Left colon (tissue), 2 donors: Measurements from ENCODE around the gene APOD. TPM values are rescaled to one million over a fixed set of nuclear protein-coding genes. Genes with fewer than 3 reads are reported as not detected.

ENCODE experiments used
- ATAC-seq: fragments of 200-7000 bp; cut with Tn5 transposase; one replicate; pipeline ENCODE4 v1.9.1; 2020; ENCODE audit warnings: mild to moderate bottlenecking, moderate library complexity
- DNase-seq, 2 donors: peaks; one replicate each; pipeline ENCODE4 v3.0.0-alpha.2; 2020
- intact Hi-C, 2 donors: fragments of 100-400 bp; cut with DNase I in 1 of 2; cut with micrococcal nuclease in 1 of 2; formaldehyde crosslinking; loops; one replicate each; pipeline versions ENCODE4 v1.11.2 to v1.14.0; 2022; cut with DNase I, micrococcal nuclease
- total RNA-seq, 2 donors: library from RNA; stranded (reverse); fragmentation: NEBNext Ultra II Directional; extraction: Animal tissue kit (Norgen Biotek cat#: 25700); gene quantifications; one replicate each; pipeline ENCODE4 v1.2.1, GENCODE V29; 2021
- donor health status: DM: no; HTN: no; CAD: no.
- donor health status: DM: yes; HTN: yes; CAD: no.

Gene APOD
- total RNA-seq, 2 donors from 2014 or later = 20.5 to 27.4 TPM

- intact Hi-C loops = no loop called here
- ATAC-seq (peak; percentile 49), DNase-seq (no peak)
Observed at GRCh38 chr3:195566797-195567196, 16.9 kb downstream of the APOD start.

DNA sequence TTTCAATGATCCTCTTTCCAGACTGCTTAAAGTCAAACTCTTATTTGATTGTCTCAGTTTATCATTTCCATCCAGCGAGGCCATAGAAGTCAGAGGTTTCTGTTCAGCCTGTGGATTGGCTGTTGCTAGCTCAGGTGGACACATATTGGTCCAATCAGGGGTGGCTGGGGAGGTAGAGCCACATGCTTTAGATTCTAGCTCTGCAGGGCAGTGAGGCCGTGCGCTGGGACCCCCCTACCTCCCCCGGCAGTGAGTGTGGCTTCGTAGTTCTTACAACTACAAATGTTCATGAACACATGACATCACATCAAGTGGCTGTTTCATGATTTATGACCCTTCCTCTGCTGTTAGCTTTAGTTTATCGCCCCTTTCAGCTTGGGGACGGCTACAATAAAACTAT lies 18.0 kb downstream of the APOD start:
- intact Hi-C loops = no loop called here
- no peak for DNase-seq
- ATAC-seq = no peak

- no peak for ATAC-seq
- intact Hi-C loops = no loop called here
- no peak for DNase-seq
Observed at GRCh38 chr3:195563317-195563716, 20.4 kb downstream of the APOD start.

DNA sequence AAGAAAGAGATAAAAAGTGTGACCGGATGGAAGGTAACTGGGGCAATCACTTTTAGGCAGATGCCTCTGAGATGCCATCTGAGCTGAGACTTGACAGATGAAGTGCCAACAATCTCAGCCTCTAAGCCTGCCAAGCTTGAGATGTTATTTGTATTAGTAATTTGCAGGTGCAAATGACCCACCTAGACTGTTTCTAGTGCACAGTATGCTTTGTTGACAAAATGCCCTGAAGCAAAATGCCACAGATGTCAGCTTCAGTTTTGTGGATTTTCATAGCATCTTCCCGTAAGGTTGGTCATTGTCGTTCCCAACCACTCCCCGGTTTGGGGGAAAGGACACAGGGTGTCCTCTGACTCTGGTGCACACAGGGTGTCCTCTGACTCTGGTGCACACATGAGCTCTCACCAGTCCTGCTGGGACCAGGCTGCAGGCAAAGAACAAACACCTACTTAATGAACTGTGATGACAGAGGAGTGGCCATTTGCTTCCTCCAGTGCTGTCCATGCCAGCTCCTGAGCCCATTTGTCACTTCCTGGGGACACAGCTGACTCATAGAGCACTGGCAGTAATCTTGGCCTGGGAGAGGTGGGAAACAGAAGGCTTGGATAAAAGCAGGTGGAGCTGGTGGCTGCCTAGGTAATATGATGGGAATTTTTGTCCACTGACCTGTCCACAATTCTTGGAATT lies 23.9 kb downstream of the APOD start:
- DNase-seq (no peak), ATAC-seq (no peak)
- intact Hi-C loops = no loop called here

DNA sequence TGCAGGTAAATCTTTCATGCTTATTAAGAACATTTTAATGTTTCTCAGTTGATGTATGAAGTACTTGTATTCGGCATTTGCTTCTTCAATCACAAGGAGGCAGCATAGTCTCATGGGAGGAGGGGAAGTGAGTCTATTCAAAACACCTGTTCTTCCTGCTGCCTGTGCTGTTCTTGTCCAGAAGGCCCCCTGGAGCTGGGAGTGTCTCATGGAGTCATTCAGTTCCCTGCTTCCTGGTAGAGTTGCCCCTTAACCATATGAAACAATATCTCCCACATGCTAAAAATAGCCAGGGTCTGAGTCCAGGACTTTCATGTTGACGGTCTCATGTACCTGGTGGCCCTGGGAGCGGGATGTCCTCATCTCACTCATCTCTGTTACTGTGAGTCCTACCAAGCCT lies 25.1 kb downstream of the APOD start:
- ATAC-seq (peak; percentile 88), DNase-seq (peak; percentile 46 to 79)
- intact Hi-C loops = no loop called here

DNA sequence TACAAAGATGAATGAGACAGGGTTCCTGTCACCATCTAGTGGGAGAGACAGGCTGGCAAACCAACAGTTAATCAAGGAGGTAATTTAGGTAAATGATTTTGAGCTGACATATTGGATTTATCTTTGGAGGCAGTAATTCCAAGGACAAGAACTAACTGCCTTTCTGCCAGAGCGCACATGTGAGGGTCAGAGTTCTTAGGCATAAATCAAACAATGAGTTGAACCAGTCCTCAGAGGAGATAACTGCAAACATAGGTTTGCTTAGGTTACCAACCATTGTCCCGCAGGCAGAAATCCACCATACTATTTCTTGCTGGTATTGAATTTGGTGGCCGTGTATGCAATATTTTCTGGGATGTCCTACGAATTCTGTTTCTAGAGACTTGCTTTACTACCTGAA lies 26.4 kb downstream of the APOD start:
- DNase-seq = no peak

GRCh38 chr3:195556390-195556789 lies 27.4 kb downstream of the APOD start:
- intact Hi-C loops = no loop called here
- DNase-seq (no peak), ATAC-seq (no peak)

More for the DNA sequence above, 26.4 kb downstream of the APOD start:
- ATAC-seq = peak; percentile 77
- intact Hi-C loops = no loop called here

GRCh38 chr3:195555110-195555509 lies 28.6 kb downstream of the APOD start:
- no peak for DNase-seq
- intact Hi-C loops = no loop called here
- ATAC-seq = no peak

GRCh38 chr3:195554458-195554857 lies 29.3 kb downstream of the APOD start:
- intact Hi-C loops = no loop called here
- ATAC-seq = no peak
- no peak for DNase-seq

- DNase-seq = no peak
- intact Hi-C loops = no loop called here
Observed at GRCh38 chr3:195553268-195553667, 30.5 kb downstream of the APOD start.

DNA sequence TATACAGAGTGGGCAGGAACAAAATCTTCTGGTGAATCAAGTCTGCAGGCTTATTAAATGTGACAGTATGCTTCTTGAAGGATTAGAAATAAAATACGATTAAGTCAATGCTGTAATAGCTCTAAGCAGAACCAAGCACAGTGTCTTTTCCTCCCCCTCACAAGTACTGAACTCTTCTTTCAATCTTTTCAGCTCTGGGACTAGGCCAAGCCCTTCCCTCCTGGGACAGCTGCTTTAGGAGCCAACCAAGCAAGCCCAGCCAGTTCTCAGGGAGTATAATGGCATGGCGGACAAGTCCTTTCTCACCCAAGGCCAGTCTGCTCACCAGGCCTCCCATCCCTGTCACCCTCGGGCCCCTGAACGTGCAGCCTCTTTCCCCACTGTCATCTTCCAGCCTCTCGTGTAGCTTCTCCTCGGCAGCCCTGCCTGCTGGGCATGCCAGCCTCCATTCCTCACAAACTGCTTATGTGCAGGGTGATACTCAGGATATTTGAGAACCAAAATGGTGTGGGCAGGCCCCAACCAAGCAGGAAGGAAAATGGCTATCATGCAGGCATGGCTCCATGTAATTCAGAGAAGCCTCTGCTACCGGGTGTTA lies 32.3 kb downstream of the APOD start:
- DNase-seq (peak in 1 of 2 donors; percentile 25), ATAC-seq (peak; percentile 31)
- intact Hi-C loops = no loop called here

More at GRCh38 chr3:195553268-195553667, 30.5 kb downstream of the APOD start:
- ATAC-seq = no peak

DNA sequence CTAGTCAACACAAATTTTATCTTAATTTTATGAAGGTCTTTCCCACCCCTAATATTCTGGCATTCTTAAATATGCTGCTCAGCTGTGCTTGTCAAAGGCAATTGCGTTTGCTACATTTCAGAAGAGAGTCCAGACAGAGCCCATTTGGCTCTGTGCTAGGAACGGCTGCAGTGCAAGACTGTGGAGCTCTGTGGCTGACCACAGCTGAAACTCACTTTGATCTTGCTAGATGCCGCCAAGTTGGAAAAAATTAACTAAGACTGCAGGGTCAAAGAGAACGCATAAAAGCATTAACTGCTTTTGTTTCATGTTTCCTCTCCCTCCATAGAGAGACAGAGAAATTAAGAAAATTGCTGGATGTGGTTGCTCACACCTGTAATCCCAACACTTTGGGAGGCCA lies 33.0 kb downstream of the APOD start:
- intact Hi-C loops = no loop called here
- no peak for DNase-seq
- ATAC-seq = peak; percentile 39

- ATAC-seq = peak; percentile 13
- intact Hi-C loops = no loop called here
Observed at GRCh38 chr3:195549931-195550519, 33.7 kb downstream of the APOD start.

GRCh38 chr3:195548987-195549386 lies 34.8 kb downstream of the APOD start:
- ATAC-seq (peak; percentile 63), DNase-seq (no peak)
- intact Hi-C loops = no loop called here

More at GRCh38 chr3:195549931-195550519, 33.7 kb downstream of the APOD start:
- peak; percentile 51 to 66 for DNase-seq

- DNase-seq = no peak
Observed at GRCh38 chr3:195548501-195548900, 35.2 kb downstream of the APOD start.

DNA sequence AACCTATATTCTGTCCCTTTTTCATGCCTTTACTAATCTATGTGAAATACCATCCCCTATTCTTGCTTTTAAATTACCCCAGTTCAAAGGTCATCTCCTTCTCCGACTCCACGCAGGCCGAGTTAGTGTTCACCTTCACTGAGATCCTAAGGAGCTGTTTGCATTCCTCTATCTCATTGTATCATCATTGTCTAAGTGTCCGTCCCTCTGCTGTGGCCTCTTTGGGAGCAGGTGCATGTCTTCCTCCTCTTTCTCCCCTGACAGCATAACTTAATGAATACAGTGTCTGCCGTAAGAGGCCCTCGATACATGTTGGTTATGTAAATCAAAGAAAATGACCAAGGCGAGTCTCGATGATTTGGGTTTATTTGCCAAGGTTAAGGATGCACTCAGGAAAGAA lies 35.7 kb downstream of the APOD start:
- intact Hi-C loops = no loop called here
- DNase-seq = no peak
- ATAC-seq = no peak

More at GRCh38 chr3:195548501-195548900, 35.2 kb downstream of the APOD start:
- intact Hi-C loops = no loop called here
- ATAC-seq = peak; percentile 42

GRCh38 chr3:195546130-195546560 lies 37.6 kb downstream of the APOD start:
- no peak for ATAC-seq

GRCh38 chr3:195544634-195545033 lies 39.1 kb downstream of the APOD start:
- no peak for ATAC-seq
- DNase-seq = no peak
- intact Hi-C loops = no loop called here

More at GRCh38 chr3:195546130-195546560, 37.6 kb downstream of the APOD start:
- DNase-seq = no peak
- intact Hi-C loops = no loop called here

GRCh38 chr3:195544230-195544536 lies 39.6 kb downstream of the APOD start:
- intact Hi-C loops = no loop called here
- ATAC-seq = no peak
- no peak for DNase-seq

DNA sequence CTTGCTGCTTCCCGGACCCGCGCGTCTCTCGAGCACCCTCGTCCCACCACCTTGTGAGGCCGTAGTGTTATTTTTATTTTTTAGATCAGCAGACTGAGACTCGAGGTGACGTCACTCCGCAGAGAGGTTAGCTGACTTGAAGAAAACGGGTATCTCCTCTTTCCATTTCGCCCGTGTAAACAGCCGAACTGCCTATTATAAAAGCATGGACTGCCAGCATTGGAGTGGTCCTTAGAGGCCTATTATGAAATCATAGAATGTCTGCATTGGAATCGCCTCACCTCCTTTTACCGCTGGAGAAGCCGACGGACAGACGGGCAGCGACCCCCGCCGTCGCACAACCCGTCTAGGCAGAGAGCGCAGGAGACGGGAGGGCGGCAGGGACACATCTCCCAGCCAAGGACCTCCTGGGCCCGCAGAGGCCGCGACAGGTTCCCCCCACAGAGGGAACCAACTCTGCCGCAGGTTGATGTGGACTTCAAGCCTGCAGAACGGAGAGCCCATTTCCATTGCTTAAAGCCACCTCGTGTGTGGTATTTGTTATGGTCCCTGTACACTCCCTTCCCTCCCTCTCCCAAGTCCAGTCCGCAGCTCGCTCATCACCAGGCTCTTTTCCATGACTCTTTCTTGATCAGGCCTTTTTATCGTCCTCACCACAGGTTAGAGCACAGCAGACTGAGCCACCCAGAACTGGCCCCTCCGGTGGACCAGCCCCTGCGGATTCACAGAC lies 40.1 kb downstream of the APOD start:
- intact Hi-C loops = no loop called here
- ATAC-seq (peak; percentile 21), DNase-seq (peak in 1 of 2 donors; percentile 44)
